BLaER1 (cell line): Measurements from ENCODE around the gene PPIL6.

Experiments
- H3K27ac ChIP-seq: shearing (Covaris generic); formaldehyde crosslinking; 2 replicates; pipeline ENCODE4 v1.8.1; 2022
- H3K27me3 ChIP-seq: shearing (Covaris generic); formaldehyde crosslinking; 2 replicates; pipeline ENCODE4 v1.8.1; 2022
- H3K36me3 ChIP-seq: shearing (Covaris generic); formaldehyde crosslinking; 2 replicates; pipeline ENCODE4 v1.8.1; 2022
- H3K4me1 ChIP-seq: shearing (Covaris generic); formaldehyde crosslinking; 2 replicates; pipeline ENCODE4 v1.8.1; 2022
- H3K4me2 ChIP-seq: shearing (Covaris generic); formaldehyde crosslinking; 2 replicates; pipeline ENCODE4 v1.8.1; 2022
- H3K4me3 ChIP-seq: shearing (Covaris generic); formaldehyde crosslinking; 2 replicates; pipeline ENCODE4 v1.8.1; 2022
- H3K9ac ChIP-seq: shearing (Covaris generic); formaldehyde crosslinking; 2 replicates; pipeline ENCODE4 v1.8.1; 2022
- H3K9me3 ChIP-seq: shearing (Covaris generic); formaldehyde crosslinking; 2 replicates; pipeline ENCODE4 v1.8.1; 2022
- H4K20me1 ChIP-seq: shearing (Covaris generic); formaldehyde crosslinking; 2 replicates; pipeline ENCODE4 v1.8.1; 2022
- Cebpa-rat ChIP-seq: shearing (Covaris generic); IDR thresholded peaks from 2 replicates; pipeline ENCODE4 v1.8.1; 2022

The PPIL6 gene

GRCh38 chr6:109382576-109383437, 57.6 kb downstream of the PPIL6 start:
- Histone ChIP-seq H4K20me1 (peaks cover 38% of the 10 kb centered on the region), H3K27ac (peak overlapping the region; percentile 100)
- peak; percentile 17; the same call in 1 of the 2 replicates for TF ChIP-seq Cebpa-rat

GRCh38 chr6:109381747-109382575, 58.5 kb downstream of the PPIL6 start, which contains the start of gene CD164:
TSS of gene CD164 (minus strand) at chr6:109382467. CDS start at chr6:109382378, 89 bp downstream.
- Histone ChIP-seq H3K36me3 (peaks cover 24% of the 10 kb centered on the region), H3K27ac (peak within 1 kb of the TSS; percentile 100), H3K4me3 (peak within 1 kb of the TSS; percentile 93), H3K4me2 (peak within 1 kb of the TSS; percentile 87), H4K20me1 (peaks cover 46% of the 10 kb centered on the region), H3K4me1 (peaks cover 35% of the 10 kb centered on the region), H3K9ac (peak within 1 kb of the TSS; percentile 99), H3K27me3 (no peaks in the 10 kb centered on the region), H3K9me3 (no peaks in the 10 kb centered on the region)
- TF ChIP-seq Cebpa-rat: no peak

More at GRCh38 chr6:109382576-109383437, 57.6 kb downstream of the PPIL6 start:
- Histone ChIP-seq H3K36me3 (peaks cover 15% of the 10 kb centered on the region), H3K4me2 (peak overlapping the region; percentile 87), H3K9ac (peak overlapping the region; percentile 99), H3K4me3 (peak overlapping the region; percentile 93), H3K27me3 (no peaks in the 10 kb centered on the region), H3K9me3 (no peaks in the 10 kb centered on the region), H3K4me1 (peaks cover 35% of the 10 kb centered on the region)

GRCh38 chr6:109381061-109381746, 59.2 kb downstream of the PPIL6 start:
- Histone ChIP-seq H3K4me1 (peaks cover 35% of the 10 kb centered on the region), H3K27ac (peak overlapping the region; percentile 100), H3K4me3 (peak overlapping the region; percentile 93), H3K4me2 (peak overlapping the region; percentile 87), H3K9me3 (no peaks in the 10 kb centered on the region), H4K20me1 (peaks cover 54% of the 10 kb centered on the region), H3K27me3 (no peaks in the 10 kb centered on the region), H3K9ac (peak overlapping the region; percentile 99), H3K36me3 (peaks cover 32% of the 10 kb centered on the region)
- TF ChIP-seq Cebpa-rat: no peak

- Histone ChIP-seq H3K36me3 (peaks cover 46% of the 10 kb centered on the region), H3K27ac (no peak overlapping the region)
Observed at GRCh38 chr6:109379711-109380110, 60.7 kb downstream of the PPIL6 start.

GRCh38 chr6:109377717-109378116, 62.7 kb downstream of the PPIL6 start:
- no peak overlapping the region for H3K4me3 ChIP-seq
- peaks cover 64% of the 10 kb centered on the region for H3K36me3 ChIP-seq
- no peak for TF ChIP-seq Cebpa-rat
- no peaks in the 10 kb centered on the region for H3K9me3 ChIP-seq
- no peak overlapping the region for H3K4me2 ChIP-seq
- H3K9ac ChIP-seq: no peak overlapping the region
- peaks cover 16% of the 10 kb centered on the region for H3K4me1 ChIP-seq
- peaks cover 77% of the 10 kb centered on the region for H4K20me1 ChIP-seq
- no peaks in the 10 kb centered on the region for H3K27me3 ChIP-seq
- no peak overlapping the region for H3K27ac ChIP-seq

More at GRCh38 chr6:109379711-109380110, 60.7 kb downstream of the PPIL6 start:
- no peak for TF ChIP-seq Cebpa-rat
- Histone ChIP-seq H3K27me3 (no peaks in the 10 kb centered on the region), H3K9me3 (no peaks in the 10 kb centered on the region), H3K4me3 (peak overlapping the region; percentile 93), H3K9ac (peak overlapping the region; percentile 99), H4K20me1 (peaks cover 64% of the 10 kb centered on the region), H3K4me2 (peak overlapping the region; percentile 87), H3K4me1 (peaks cover 31% of the 10 kb centered on the region)

- Histone ChIP-seq H3K4me1 (peaks cover 6% of the 10 kb centered on the region), H3K9me3 (no peaks in the 10 kb centered on the region), H3K4me3 (no peak overlapping the region), H3K27me3 (no peaks in the 10 kb centered on the region), H3K36me3 (peaks cover 96% of the 10 kb centered on the region), H3K9ac (no peak overlapping the region), H3K4me2 (no peak overlapping the region), H3K27ac (no peak overlapping the region), H4K20me1 (peaks cover 86% of the 10 kb centered on the region)
- no peak for TF ChIP-seq Cebpa-rat
Observed at GRCh38 chr6:109374326-109374892, 66.0 kb downstream of the PPIL6 start.

GRCh38 chr6:109373762-109374161, 66.7 kb downstream of the PPIL6 start:
- no peak overlapping the region for H3K4me2 ChIP-seq
- peaks cover 94% of the 10 kb centered on the region for H3K36me3 ChIP-seq
- H3K9ac ChIP-seq: no peak overlapping the region
- no peaks in the 10 kb centered on the region for H3K4me1 ChIP-seq
- peaks cover 86% of the 10 kb centered on the region for H4K20me1 ChIP-seq
- H3K27me3 ChIP-seq: no peaks in the 10 kb centered on the region
- no peak overlapping the region for H3K4me3 ChIP-seq
- no peaks in the 10 kb centered on the region for H3K9me3 ChIP-seq
- H3K27ac ChIP-seq: no peak overlapping the region
- TF ChIP-seq Cebpa-rat: no peak

GRCh38 chr6:109373331-109373730, 67.1 kb downstream of the PPIL6 start:
- Histone ChIP-seq H3K27ac (no peak overlapping the region), H3K4me2 (no peak overlapping the region), H3K4me1 (no peaks in the 10 kb centered on the region), H4K20me1 (peaks cover 86% of the 10 kb centered on the region), H3K4me3 (no peak overlapping the region), H3K36me3 (peaks cover 96% of the 10 kb centered on the region), H3K9me3 (no peaks in the 10 kb centered on the region), H3K9ac (no peak overlapping the region), H3K27me3 (no peaks in the 10 kb centered on the region)
- no peak for TF ChIP-seq Cebpa-rat

GRCh38 chr6:109372130-109372529, 68.3 kb downstream of the PPIL6 start:
- H3K4me2 ChIP-seq: no peak overlapping the region
- H3K4me3 ChIP-seq: no peak overlapping the region
- peaks cover 76% of the 10 kb centered on the region for H4K20me1 ChIP-seq
- peaks cover 96% of the 10 kb centered on the region for H3K36me3 ChIP-seq
- H3K27ac ChIP-seq: no peak overlapping the region
- no peaks in the 10 kb centered on the region for H3K4me1 ChIP-seq
- no peaks in the 10 kb centered on the region for H3K9me3 ChIP-seq
- TF ChIP-seq Cebpa-rat: no peak
- H3K27me3 ChIP-seq: no peaks in the 10 kb centered on the region
- no peak overlapping the region for H3K9ac ChIP-seq
